ENCODE measurements around the gene CGB3.

The CGB3 gene

DNA sequence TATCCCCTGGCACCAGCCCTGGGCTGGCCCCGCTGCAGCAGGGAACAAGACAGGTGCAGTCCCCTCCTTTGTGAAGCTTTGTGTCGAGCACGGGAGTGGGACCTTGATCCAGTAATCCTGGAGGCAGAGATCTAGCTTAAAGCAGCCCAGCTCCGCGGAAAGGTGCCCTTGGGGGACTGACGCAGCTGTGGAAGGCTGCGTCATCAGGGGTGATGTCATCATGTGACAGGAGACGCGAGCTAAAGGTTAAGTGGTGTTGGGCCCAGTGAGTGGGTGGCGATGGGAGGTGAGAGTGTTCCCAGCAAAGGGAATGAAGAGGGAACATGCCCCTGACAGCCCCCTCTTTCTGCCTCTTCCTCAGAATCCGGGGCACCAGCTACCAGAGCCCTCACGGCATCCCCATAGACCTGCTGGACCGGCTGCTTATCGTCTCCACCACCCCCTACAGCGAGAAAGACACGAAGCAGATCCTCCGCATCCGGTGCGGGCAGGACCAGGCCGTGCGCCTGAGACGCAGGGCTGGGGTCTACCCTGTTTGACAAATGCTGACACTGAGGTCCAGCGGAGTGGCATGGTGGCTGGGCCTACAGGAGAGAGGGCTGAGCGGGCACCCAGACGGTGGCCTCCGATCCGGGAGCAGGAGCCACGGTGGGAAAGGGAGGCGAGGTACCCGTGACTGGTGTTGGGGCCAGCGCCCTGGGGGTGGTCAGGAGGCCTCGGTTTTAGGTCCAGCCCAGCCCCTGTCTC is 9.8 kb downstream of the CGB3 start:
- TF ChIP-seq, protein P1, sequence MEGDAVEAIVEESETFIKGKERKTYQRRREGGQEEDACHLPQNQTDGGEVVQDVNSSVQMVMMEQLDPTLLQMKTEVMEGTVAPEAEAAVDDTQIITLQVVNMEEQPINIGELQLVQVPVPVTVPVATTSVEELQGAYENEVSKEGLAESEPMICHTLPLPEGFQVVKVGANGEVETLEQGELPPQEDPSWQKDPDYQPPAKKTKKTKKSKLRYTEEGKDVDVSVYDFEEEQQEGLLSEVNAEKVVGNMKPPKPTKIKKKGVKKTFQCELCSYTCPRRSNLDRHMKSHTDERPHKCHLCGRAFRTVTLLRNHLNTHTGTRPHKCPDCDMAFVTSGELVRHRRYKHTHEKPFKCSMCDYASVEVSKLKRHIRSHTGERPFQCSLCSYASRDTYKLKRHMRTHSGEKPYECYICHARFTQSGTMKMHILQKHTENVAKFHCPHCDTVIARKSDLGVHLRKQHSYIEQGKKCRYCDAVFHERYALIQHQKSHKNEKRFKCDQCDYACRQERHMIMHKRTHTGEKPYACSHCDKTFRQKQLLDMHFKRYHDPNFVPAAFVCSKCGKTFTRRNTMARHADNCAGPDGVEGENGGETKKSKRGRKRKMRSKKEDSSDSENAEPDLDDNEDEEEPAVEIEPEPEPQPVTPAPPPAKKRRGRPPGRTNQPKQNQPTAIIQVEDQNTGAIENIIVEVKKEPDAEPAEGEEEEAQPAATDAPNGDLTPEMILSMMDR (conservative IDR thresholded peaks at IDR 0.05; ENCODE audit: low read depth, low read length): no peak
- no peak for DNase-seq (ENCODE audit: low read depth)
- H3K4me3 ChIP-seq (ENCODE audit: low read depth, low read length): no peak overlapping the region

DNA sequence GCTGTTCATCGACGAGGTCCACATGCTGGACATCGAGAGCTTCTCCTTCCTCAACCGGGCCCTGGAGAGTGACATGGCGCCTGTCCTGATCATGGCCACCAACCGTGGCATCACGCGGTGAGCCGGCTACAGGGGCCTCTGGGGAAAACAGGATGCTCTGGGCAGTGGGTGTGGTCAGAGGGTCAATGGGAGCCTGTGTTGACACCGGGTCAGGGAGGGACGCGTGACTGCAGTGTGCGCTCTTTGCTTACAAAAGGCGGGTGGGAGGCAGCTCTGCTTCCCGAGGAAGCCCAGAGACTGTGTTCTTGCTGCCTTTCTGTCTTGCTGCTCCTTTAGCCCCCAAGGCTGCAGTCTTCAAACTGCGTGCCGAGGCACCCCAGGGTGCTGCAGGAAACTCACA is 12.9 kb downstream of the CGB3 start:
- no peak overlapping the region for H3K4me3 ChIP-seq (ENCODE audit: low read depth, low read length)
- TF ChIP-seq, protein P1 (conservative IDR thresholded peaks at IDR 0.05; ENCODE audit: low read depth, low read length): no peak
- DNase-seq (ENCODE audit: low read depth): no peak

DNA sequence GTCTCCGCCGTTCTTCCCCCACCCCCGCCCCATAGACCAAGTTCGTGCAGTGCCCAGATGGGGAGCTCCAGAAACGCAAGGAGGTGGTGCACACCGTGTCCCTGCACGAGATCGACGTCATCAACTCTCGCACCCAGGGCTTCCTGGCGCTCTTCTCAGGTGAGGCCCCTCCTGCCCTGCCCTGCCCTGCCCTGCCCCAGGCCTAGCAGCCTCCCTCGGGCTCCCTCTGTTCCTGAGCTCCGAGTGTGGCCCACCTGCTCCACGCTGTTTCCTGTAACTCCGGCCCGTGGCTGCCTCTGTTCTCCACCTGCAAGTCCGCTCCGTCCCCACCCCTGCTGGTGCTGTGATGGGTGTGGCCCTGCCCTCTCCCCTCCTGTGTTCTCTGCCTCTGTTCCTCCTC is 13.7 kb downstream of the CGB3 start:
- DNase-seq (ENCODE audit: low read depth): no peak
- TF ChIP-seq, protein P1 (conservative IDR thresholded peaks at IDR 0.05; ENCODE audit: low read depth, low read length): no peak
- H3K4me3 ChIP-seq (ENCODE audit: low read depth, low read length): no peak overlapping the region

DNA sequence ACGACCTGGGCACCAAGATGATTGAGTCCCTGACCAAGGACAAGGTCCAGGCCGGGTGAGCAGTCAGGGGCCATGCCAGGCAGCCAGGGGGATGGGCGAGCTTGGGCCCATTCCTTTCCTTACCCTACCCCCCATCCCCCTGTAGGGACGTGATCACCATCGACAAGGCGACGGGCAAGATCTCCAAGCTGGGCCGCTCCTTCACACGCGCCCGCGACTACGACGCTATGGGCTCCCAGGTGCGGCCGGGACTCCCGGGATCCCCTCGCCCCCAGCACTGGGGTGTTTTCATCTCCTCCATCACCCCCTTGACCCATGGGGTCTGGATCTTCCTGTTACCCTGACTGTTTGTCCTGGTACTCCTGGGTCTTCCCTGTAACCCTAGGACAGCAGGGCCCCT is 14.3 kb downstream of the CGB3 start:
- H3K4me3 ChIP-seq (ENCODE audit: low read depth, low read length): no peak overlapping the region
- TF ChIP-seq, protein P1 (conservative IDR thresholded peaks at IDR 0.05; ENCODE audit: low read depth, low read length): no peak
- no peak for DNase-seq (ENCODE audit: low read depth)

GRCh38 chr19:49006905-49007304 is 17.2 kb downstream of the CGB3 start:
- TF ChIP-seq, protein P1 (conservative IDR thresholded peaks at IDR 0.05; ENCODE audit: low read depth, low read length): no peak
- no peak for DNase-seq (ENCODE audit: low read depth)
- H3K4me3 ChIP-seq (ENCODE audit: low read depth, low read length): no peak overlapping the region

- no peak for DNase-seq (ENCODE audit: low read depth)
- TF ChIP-seq, protein P1 (conservative IDR thresholded peaks at IDR 0.05; ENCODE audit: low read depth, low read length): no peak
- H3K4me3 ChIP-seq (ENCODE audit: low read depth, low read length): no peak overlapping the region
Measured at GRCh38 chr19:49004964-49005614, 19.0 kb downstream of the CGB3 start.

DNA sequence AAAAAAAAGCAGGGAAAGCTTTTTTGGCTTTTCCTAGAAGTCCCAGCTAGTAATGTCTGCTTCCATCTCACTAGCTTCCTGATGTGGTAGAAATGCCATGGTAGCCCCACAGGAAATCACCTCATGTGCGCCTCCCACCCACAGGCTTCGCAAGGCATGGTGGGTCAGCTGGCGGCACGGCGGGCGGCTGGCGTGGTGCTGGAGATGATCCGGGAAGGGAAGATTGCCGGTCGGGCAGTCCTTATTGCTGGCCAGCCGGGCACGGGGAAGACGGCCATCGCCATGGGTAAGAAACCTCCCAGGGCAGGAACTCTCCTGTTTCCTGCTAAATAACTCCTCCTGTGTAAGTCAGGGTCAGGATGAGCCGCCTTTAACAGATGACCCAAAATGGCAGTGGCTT is 20.0 kb downstream of the CGB3 start:
- TF ChIP-seq, protein P1 (conservative IDR thresholded peaks at IDR 0.05; ENCODE audit: low read depth, low read length): no peak
- no peak overlapping the region for H3K4me3 ChIP-seq (ENCODE audit: low read depth, low read length)
- DNase-seq (ENCODE audit: low read depth): no peak

All from choroid plexus epithelial cell (primary cell).